BLaER1 (cell line): ENCODE data around the gene NIF3L1.

Experiments used
- H3K27ac ChIP-seq: shearing (Covaris generic); formaldehyde crosslinking; 2 replicates; pipeline ENCODE4 v1.8.1; 2022
- H3K27me3 ChIP-seq: shearing (Covaris generic); formaldehyde crosslinking; 2 replicates; pipeline ENCODE4 v1.8.1; 2022
- H3K36me3 ChIP-seq: shearing (Covaris generic); formaldehyde crosslinking; 2 replicates; pipeline ENCODE4 v1.8.1; 2022
- H3K4me1 ChIP-seq: shearing (Covaris generic); formaldehyde crosslinking; 2 replicates; pipeline ENCODE4 v1.8.1; 2022
- H3K4me2 ChIP-seq: shearing (Covaris generic); formaldehyde crosslinking; 2 replicates; pipeline ENCODE4 v1.8.1; 2022
- H3K4me3 ChIP-seq: shearing (Covaris generic); formaldehyde crosslinking; 2 replicates; pipeline ENCODE4 v1.8.1; 2022
- H3K9ac ChIP-seq: shearing (Covaris generic); formaldehyde crosslinking; 2 replicates; pipeline ENCODE4 v1.8.1; 2022
- H3K9me3 ChIP-seq: shearing (Covaris generic); formaldehyde crosslinking; 2 replicates; pipeline ENCODE4 v1.8.1; 2022
- H4K20me1 ChIP-seq: shearing (Covaris generic); formaldehyde crosslinking; 2 replicates; pipeline ENCODE4 v1.8.1; 2022
- Cebpa-rat ChIP-seq: shearing (Covaris generic); IDR thresholded peaks from 2 replicates; pipeline ENCODE4 v1.8.1; 2022

The NIF3L1 gene

GRCh38 chr2:200888704-200889625 lies at the start of gene NIF3L1, which contains the start of gene PPIL3:
Gene NIF3L1, plus strand, starts transcription at chr2:200889371. Its CDS starts 2,573 bp downstream, at chr2:200891944.
Gene PPIL3, minus strand, starts transcription at chr2:200889077. Its CDS starts 1,462 bp downstream, at chr2:200887615.
- Histone ChIP-seq H3K27me3 (no peaks in the 10 kb centered on the region), H3K4me2 (peak within 1 kb of the TSS; percentile 92), H3K9me3 (no peaks in the 10 kb centered on the region), H3K9ac (peak within 1 kb of the TSS; percentile 91), H3K4me1 (peaks cover 33% of the 10 kb centered on the region), H4K20me1 (no peaks in the 10 kb centered on the region), H3K36me3 (peaks cover 17% of the 10 kb centered on the region), H3K4me3 (peak within 1 kb of the TSS; percentile 81), H3K27ac (peak within 1 kb of the TSS; percentile 91)
- TF ChIP-seq Cebpa-rat, result no peak

- Histone ChIP-seq H3K9ac (no peak overlapping the region), H3K27me3 (no peaks in the 10 kb centered on the region), H3K4me2 (no peak overlapping the region), H3K36me3 (no peaks in the 10 kb centered on the region; the same call in 1 of the 2 replicates), H3K9me3 (peaks cover 32% of the 10 kb centered on the region), H3K4me3 (no peak overlapping the region), H3K27ac (no peak overlapping the region), H4K20me1 (no peaks in the 10 kb centered on the region), H3K4me1 (no peaks in the 10 kb centered on the region)
- no peak for TF ChIP-seq Cebpa-rat
Observed at GRCh38 chr2:200839513-200839912, 49.7 kb upstream of the NIF3L1 start.

- H3K4me1 ChIP-seq, result no peaks in the 10 kb centered on the region
- H3K36me3 ChIP-seq, result no peaks in the 10 kb centered on the region; the same call in 1 of the 2 replicates
- 0 out of 2 replicates have a peak, but pooled peaks cover 6% of the 10 kb centered on the region for H4K20me1 ChIP-seq
- H3K4me3 ChIP-seq, result no peak overlapping the region
- no peaks in the 10 kb centered on the region for H3K9me3 ChIP-seq
- H3K27me3 ChIP-seq, result no peaks in the 10 kb centered on the region
- no peak overlapping the region for H3K27ac ChIP-seq
- no peak for TF ChIP-seq Cebpa-rat
- H3K9ac ChIP-seq, result no peak overlapping the region
- H3K4me2 ChIP-seq, result no peak overlapping the region
Observed at GRCh38 chr2:200843993-200844948, 44.9 kb upstream of the NIF3L1 start.

GRCh38 chr2:200845194-200845593 lies 44.0 kb upstream of the NIF3L1 start:
- Histone ChIP-seq H3K9me3 (no peaks in the 10 kb centered on the region), H3K4me1 (no peaks in the 10 kb centered on the region), H3K4me3 (no peak overlapping the region), H3K27ac (no peak overlapping the region), H3K27me3 (no peaks in the 10 kb centered on the region), H3K9ac (no peak overlapping the region), H3K4me2 (no peak overlapping the region), H4K20me1 (peaks cover 14% of the 10 kb centered on the region), H3K36me3 (no peaks in the 10 kb centered on the region; the same call in 1 of the 2 replicates)
- no peak for TF ChIP-seq Cebpa-rat

- no peak for TF ChIP-seq Cebpa-rat
- Histone ChIP-seq H3K36me3 (peaks cover 4% of the 10 kb centered on the region), H3K4me1 (no peaks in the 10 kb centered on the region)
Observed at GRCh38 chr2:200845669-200846325, 43.4 kb upstream of the NIF3L1 start.

GRCh38 chr2:200847269-200847668 lies 41.9 kb upstream of the NIF3L1 start:
- Histone ChIP-seq H4K20me1 (peaks cover 33% of the 10 kb centered on the region), H3K36me3 (peaks cover 19% of the 10 kb centered on the region), H3K9me3 (no peaks in the 10 kb centered on the region), H3K27ac (no peak overlapping the region), H3K9ac (no peak overlapping the region), H3K4me2 (no peak overlapping the region), H3K27me3 (no peaks in the 10 kb centered on the region), H3K4me3 (no peak overlapping the region), H3K4me1 (no peaks in the 10 kb centered on the region)
- no peak for TF ChIP-seq Cebpa-rat

More at GRCh38 chr2:200845669-200846325, 43.4 kb upstream of the NIF3L1 start:
- H3K4me3 ChIP-seq, result no peak overlapping the region
- no peak overlapping the region for H3K4me2 ChIP-seq
- no peak overlapping the region for H3K27ac ChIP-seq
- no peaks in the 10 kb centered on the region for H3K9me3 ChIP-seq
- peaks cover 20% of the 10 kb centered on the region for H4K20me1 ChIP-seq
- H3K9ac ChIP-seq, result no peak overlapping the region
- no peaks in the 10 kb centered on the region for H3K27me3 ChIP-seq

- H3K36me3 ChIP-seq, result peaks cover 26% of the 10 kb centered on the region
- no peak overlapping the region for H3K9ac ChIP-seq
- H4K20me1 ChIP-seq, result peaks cover 40% of the 10 kb centered on the region
- H3K4me3 ChIP-seq, result no peak overlapping the region
- TF ChIP-seq Cebpa-rat, result no peak
- H3K9me3 ChIP-seq, result no peaks in the 10 kb centered on the region
- H3K4me1 ChIP-seq, result no peaks in the 10 kb centered on the region
- H3K27me3 ChIP-seq, result no peaks in the 10 kb centered on the region
- no peak overlapping the region for H3K27ac ChIP-seq
- no peak overlapping the region for H3K4me2 ChIP-seq
Observed at GRCh38 chr2:200847939-200848338, 41.2 kb upstream of the NIF3L1 start.

GRCh38 chr2:200850512-200851256 lies 38.5 kb upstream of the NIF3L1 start:
- no peak for TF ChIP-seq Cebpa-rat
- no peak overlapping the region for H3K4me2 ChIP-seq
- H3K4me1 ChIP-seq, result no peaks in the 10 kb centered on the region
- no peaks in the 10 kb centered on the region for H3K27me3 ChIP-seq
- H3K27ac ChIP-seq, result no peak overlapping the region
- H3K9me3 ChIP-seq, result no peaks in the 10 kb centered on the region
- peaks cover 67% of the 10 kb centered on the region for H4K20me1 ChIP-seq
- no peak overlapping the region for H3K4me3 ChIP-seq
- peaks cover 53% of the 10 kb centered on the region for H3K36me3 ChIP-seq
- no peak overlapping the region for H3K9ac ChIP-seq
